SU-DHL-6 (cell line): ENCODE measurements around the gene CYSTM1.

ENCODE experiments used
- CTCF ChIP-seq: fragments of 200-600 bp; sonication (generic); IDR thresholded peaks from one replicate; pipeline ENCODE4 v1.5.1; 2017; ENCODE audit warnings: antibody characterized with exemption, mild to moderate bottlenecking, low read length, moderate library complexity; ENCODE audit not compliant: insufficient read depth, poor library complexity, severe bottlenecking
- EZH2phosphoT487 ChIP-seq: fragments of 200-600 bp; sonication (generic), shearing (Covaris generic); conservative IDR thresholded peaks from 2 replicates; pipeline ENCODE4 v1.6.1; 2018; ENCODE audit warnings: mild to moderate bottlenecking, antibody characterized with exemption, low read length, moderate library complexity, mixed read lengths

GRCh38 chr5:140181002-140181483 is 6.1 kb downstream of the CYSTM1 start:
- TF ChIP-seq CTCF = no peak
- no peak for TF ChIP-seq EZH2phosphoT487
